RWPE2 (cell line): ENCODE measurements around the gene SLK.

ENCODE experiments used
- ATAC-seq: fragments of 200-7000 bp; cut with Tn5 transposase; 3 replicates; pipeline ENCODE4 v1.9.1; 2021; ENCODE audit warnings: low read depth
- DNase-seq: peaks from one replicate; pipeline ENCODE4 v3.0.0-alpha.2; 2020; ENCODE audit warnings: low spot score
- H3K27ac ChIP-seq: fragments of 450-650 bp; 2 replicates; pipeline ENCODE4 v1.5.1; 2017; ENCODE audit warnings: mild to moderate bottlenecking; ENCODE audit not compliant: poor library complexity, severe bottlenecking
- H3K27me3 ChIP-seq: fragments of 250-450 bp; sonication (Bioruptor Pico); 2 replicates; pipeline ENCODE4 v1.5.1; 2021; ENCODE audit warnings: mild to moderate bottlenecking, moderate library complexity; ENCODE audit not compliant: insufficient read depth, poor library complexity, severe bottlenecking
- H3K36me3 ChIP-seq: fragments of 250-450 bp; sonication (Bioruptor Pico); 2 replicates; pipeline ENCODE4 v1.5.1; 2020; ENCODE audit warnings: low read depth, mild to moderate bottlenecking, moderate library complexity
- H3K4me1 ChIP-seq: fragments of 250-450 bp; sonication (Bioruptor Pico); 2 replicates; pipeline ENCODE4 v1.5.1; 2021; ENCODE audit warnings: mild to moderate bottlenecking, moderate library complexity; ENCODE audit not compliant: insufficient read depth, poor library complexity, severe bottlenecking
- H3K4me3 ChIP-seq: fragments of 250-450 bp; sonication (Bioruptor Pico); 2 replicates; pipeline ENCODE4 v1.5.1; 2021; ENCODE audit warnings: mild to moderate bottlenecking, moderate library complexity; ENCODE audit not compliant: severe bottlenecking
- H3K9me3 ChIP-seq: fragments of 250-450 bp; sonication (Bioruptor Pico); 2 replicates; pipeline ENCODE4 v1.5.1; 2021; ENCODE audit warnings: mild to moderate bottlenecking, moderate library complexity; ENCODE audit not compliant: severe bottlenecking
- CTCF ChIP-seq: fragments of 450-650 bp; IDR thresholded peaks from one replicate; pipeline ENCODE4 v1.5.1; 2017; ENCODE audit warnings: mild to moderate bottlenecking, moderate library complexity; ENCODE audit not compliant: poor library complexity, severe bottlenecking

Gene SLK

GRCh38 chr10:103969857-103970627 is 3.1 kb downstream of the SLK start:
- Histone ChIP-seq H3K4me3 (peak overlapping the region; percentile 99), H3K27ac (peak overlapping the region; percentile 77), H3K36me3 (peaks cover 8% of the 10 kb centered on the region), H3K9me3 (no peaks in the 10 kb centered on the region), H3K27me3 (no peaks in the 10 kb centered on the region), H3K4me1 (peaks cover 22% of the 10 kb centered on the region)
- DNase-seq (no peak), ATAC-seq (peak; percentile 28; the same call in 2 of the 3 replicates)
- TF ChIP-seq CTCF: no peak

- Histone ChIP-seq H3K27me3 (no peaks in the 10 kb centered on the region), H3K36me3 (peaks cover 9% of the 10 kb centered on the region), H3K4me1 (peaks cover 32% of the 10 kb centered on the region), H3K27ac (no peak overlapping the region), H3K4me3 (no peak overlapping the region), H3K9me3 (no peaks in the 10 kb centered on the region)
- DNase-seq (no peak), ATAC-seq (no peak)
- TF ChIP-seq CTCF: no peak
These were observed 8.2 kb downstream of the SLK start for GRCh38 chr10:103975169-103975568.

- H3K4me1 ChIP-seq: peaks cover 20% of the 10 kb centered on the region
- H3K27me3 ChIP-seq: no peaks in the 10 kb centered on the region
- ATAC-seq: no peak
- no peak for TF ChIP-seq CTCF
- H3K4me3 ChIP-seq: no peak overlapping the region
- DNase-seq: no peak
- H3K36me3 ChIP-seq: peaks cover 9% of the 10 kb centered on the region; the same call in 1 of the 2 replicates
- H3K9me3 ChIP-seq: no peaks in the 10 kb centered on the region
- no peak overlapping the region for H3K27ac ChIP-seq
These were observed 10.3 kb downstream of the SLK start for GRCh38 chr10:103977204-103977603.

- H3K4me3 ChIP-seq: no peak overlapping the region
- H3K9me3 ChIP-seq: no peaks in the 10 kb centered on the region
- peaks cover 21% of the 10 kb centered on the region for H3K4me1 ChIP-seq
- ATAC-seq (no peak), DNase-seq (no peak)
- H3K27me3 ChIP-seq: no peaks in the 10 kb centered on the region
- no peak for TF ChIP-seq CTCF
- H3K36me3 ChIP-seq: peaks cover 6% of the 10 kb centered on the region; the same call in 1 of the 2 replicates
- no peak overlapping the region for H3K27ac ChIP-seq
These were observed 12.6 kb downstream of the SLK start for GRCh38 chr10:103979530-103979929.

- H3K27ac ChIP-seq: no peak overlapping the region
- ATAC-seq: no peak
- no peaks in the 10 kb centered on the region for H3K9me3 ChIP-seq
- no peak for DNase-seq
- H3K36me3 ChIP-seq: peaks cover 6% of the 10 kb centered on the region; the same call in 1 of the 2 replicates
- TF ChIP-seq CTCF: no peak
- H3K4me1 ChIP-seq: peaks cover 18% of the 10 kb centered on the region
- no peak overlapping the region for H3K4me3 ChIP-seq
- no peaks in the 10 kb centered on the region for H3K27me3 ChIP-seq
These were observed 13.5 kb downstream of the SLK start for GRCh38 chr10:103980288-103980906.
